HEK293T (cell line): ENCODE data around the gene RIF1.

Experiments
- FOXA1 ChIP-seq: fragments of 450-650 bp; IDR thresholded peaks from 2 replicates; pipeline ENCODE4 v1.6.1; 2016; ENCODE audit warnings: mild to moderate bottlenecking
- LEF1 ChIP-seq: fragments of 450-650 bp; IDR thresholded peaks from 2 replicates; pipeline ENCODE4 v1.6.1; 2017; ENCODE audit warnings: mild to moderate bottlenecking, borderline replicate concordance
- TARDBP ChIP-seq: fragments of 450-650 bp; IDR thresholded peaks from 2 replicates; pipeline ENCODE4 v1.6.1; 2016
- ZNF384 ChIP-seq: fragments of 450-650 bp; IDR thresholded peaks from 2 replicates; pipeline ENCODE4 v1.6.1; 2016

GRCh38 chr2:151380580-151381235 lies 29.0 kb upstream of the RIF1 start:
- TF ChIP-seq FOXA1: no peak
- TF ChIP-seq TARDBP: no peak
- no peak for TF ChIP-seq LEF1
- TF ChIP-seq ZNF384: no peak
